HepG2 (cell line): ENCODE data around the gene BEST2. TPM values are rescaled to one million over a fixed set of nuclear protein-coding genes. Genes with fewer than 3 reads are reported as not detected.

ENCODE experiments used
- ARID3A ChIP-seq: IDR thresholded peaks from 2 replicates; pipeline ENCODE4 v1.6.1; 2012; ENCODE audit warnings: low read depth, low read length, improper control_type of control experiment
- ATM ChIP-seq: fragments of 450-650 bp; IDR thresholded peaks from 2 replicates; pipeline ENCODE4 v1.7.1; 2017; ENCODE audit warnings: mild to moderate bottlenecking, borderline replicate concordance
- CREB3 ChIP-seq: sonication (generic); formaldehyde crosslinking; IDR thresholded peaks from 2 replicates; pipeline ENCODE4 v1.5.0; 2020; ENCODE audit warnings: missing genetic modification reagents
- GPBP1L1 ChIP-seq: sonication (generic); formaldehyde crosslinking; IDR thresholded peaks from 2 replicates; pipeline ENCODE4 v1.5.0; 2020; ENCODE audit warnings: mild to moderate bottlenecking, missing genetic modification reagents
- HHEX ChIP-seq: IDR thresholded peaks from 2 replicates; pipeline ENCODE4 v1.6.1; 2016; ENCODE audit warnings: control low read depth
- JDP2 ChIP-seq: sonication (generic); formaldehyde crosslinking; IDR thresholded peaks from 2 replicates; pipeline ENCODE4 v1.8.1; 2022; ENCODE audit warnings: missing genetic modification reagents, borderline replicate concordance
- KIAA2018 ChIP-seq: sonication (generic); formaldehyde crosslinking; IDR thresholded peaks from 2 replicates; pipeline ENCODE4 v1.5.0; 2020; ENCODE audit warnings: mild to moderate bottlenecking, missing genetic modification reagents, borderline replicate concordance
- SRSF9 ChIP-seq: fragments of 200-400 bp; formaldehyde crosslinking; IDR thresholded peaks from 2 replicates; pipeline ENCODE4 v1.6.1; 2018; ENCODE audit warnings: borderline replicate concordance, mild to moderate bottlenecking, low read depth, low read length; ENCODE audit not compliant: insufficient read depth, poor library complexity, severe bottlenecking
- ZEB1 ChIP-seq: IDR thresholded peaks from 2 replicates; pipeline ENCODE4 v1.6.1; 2012; ENCODE audit warnings: mild to moderate bottlenecking, low read depth, inconsistent platforms; ENCODE audit not compliant: insufficient replicate concordance
- ZNF33B ChIP-seq: sonication (generic); formaldehyde crosslinking; IDR thresholded peaks from 2 replicates; pipeline ENCODE4 v1.5.1; 2020; ENCODE audit warnings: mild to moderate bottlenecking, missing genetic modification reagents
- ZNF383 ChIP-seq: sonication (generic); formaldehyde crosslinking; IDR thresholded peaks from 2 replicates; pipeline ENCODE4 v1.4.0; 2020; ENCODE audit warnings: missing genetic modification reagents, mild to moderate bottlenecking, borderline replicate concordance
- ZNF597 ChIP-seq: sonication (generic); formaldehyde crosslinking; IDR thresholded peaks from 2 replicates; pipeline ENCODE4 v1.5.0; 2020; ENCODE audit warnings: missing genetic modification reagents
- ZNF720 ChIP-seq: sonication (generic); formaldehyde crosslinking; IDR thresholded peaks from 2 replicates; pipeline ENCODE4 v1.4.0; 2020; ENCODE audit warnings: missing genetic modification reagents
- ZNF781 ChIP-seq: sonication (generic); formaldehyde crosslinking; IDR thresholded peaks from 2 replicates; pipeline ENCODE4 v1.5.1; 2020; ENCODE audit warnings: borderline replicate concordance, mild to moderate bottlenecking, missing genetic modification reagents; ENCODE audit errors: not compliant biosample characterization
- polyA plus RNA-seq, 8 experiments: library from polyadenylated mRNA; depleted of rRNA in 3 of 8; stranded (reverse) in 7 of 8; unstranded in 1 of 8; fragments of >200 nt; fragmentation: Illumina TruSeq in 4 of 8; extraction: Trizol in 4 of 8; gene quantifications; 2 replicates each; pipeline versions ENCODE4 v1.2.1 to v1.2.3, GENCODE V29; 2011 to 2016; ENCODE audit warnings: low read depth in 4 of 8, missing spikeins in 1 of 8, mixed read lengths in 1 of 8; ENCODE audit not compliant: insufficient read depth in 1 of 8
- total RNA-seq, 5 experiments: library from RNA; depleted of rRNA; stranded (reverse); fragments of >200 nt; fragmentation: Illumina TruSeq; extraction: Trizol; gene quantifications; 2 replicates each; pipeline ENCODE4 v1.2.3, GENCODE V29; 2016; ENCODE audit warnings: low read depth in 1 of 5

Gene BEST2
- total and polyA plus RNA-seq, 2 of the 13 experiments (the other 11 are each of a cell fraction or from before 2014, with no cell fraction given), result not detected

GRCh38 chr19:12793290-12794195 is 42.0 kb downstream of the BEST2 start (continued):
- TF ChIP-seq KIAA2018 (CRISPR knock-in tag) (no peak), ZNF33B (no peak), JDP2 (CRISPR knock-in tag) (no peak; the same call in 1 of the 2 replicates), GPBP1L1 (CRISPR knock-in tag) (no peak), ZNF597 (no peak), ATM (no peak), ZNF781 (CRISPR knock-in tag) (no peak), ZEB1 (no peak), ZNF383 (CRISPR knock-in tag) (no peak), ARID3A (no peak), CREB3 (CRISPR knock-in tag) (no peak), SRSF9 (no peak), ZNF720 (CRISPR knock-in tag) (no peak), HHEX (no peak)
